ENCODE results near the gene TTLL9.
"Not testable (repeated sequence)": the region's sequence is repeated elsewhere in the genome, so short reads cannot be mapped to it uniquely, and the experiment has no call there.

The TTLL9 gene

DNA sequence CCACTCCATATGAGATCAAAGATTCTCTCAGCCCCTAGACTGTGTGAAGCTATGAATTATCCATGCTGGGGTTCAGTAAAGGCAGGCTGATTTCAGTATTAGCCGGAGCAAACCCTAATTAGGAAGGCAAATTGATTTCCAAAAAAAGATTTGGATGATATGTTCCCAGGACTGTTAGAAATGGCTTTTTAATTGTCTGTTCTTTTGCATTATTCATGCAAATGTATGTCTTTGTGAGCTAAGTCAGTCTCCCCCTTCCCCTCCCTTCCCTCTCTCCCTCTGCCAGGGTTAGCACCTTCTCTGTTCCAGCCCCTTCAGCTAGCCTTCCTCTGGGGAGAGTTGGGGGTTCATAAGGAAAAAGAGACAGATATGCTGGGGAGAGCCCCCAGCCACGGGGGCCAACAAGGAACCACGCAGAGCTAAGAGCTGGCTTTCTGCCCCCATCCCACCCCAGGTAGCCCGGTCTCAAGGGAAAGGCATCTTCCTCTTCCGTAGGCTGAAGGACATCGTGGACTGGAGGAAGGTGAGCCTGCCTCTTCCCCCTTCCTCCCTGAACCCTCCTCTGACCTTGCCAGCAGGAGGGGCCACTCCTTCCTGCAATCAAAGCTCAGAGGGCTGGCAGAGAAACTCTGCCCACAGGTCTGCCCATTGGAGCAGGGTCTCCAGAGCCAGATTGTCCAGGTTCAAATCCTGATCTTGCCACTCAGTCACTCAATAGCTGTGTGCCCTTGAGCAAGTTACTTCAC is 49.1 kb downstream of the TTLL9 start:
- Histone ChIP-seq H3K9me3 (ENCODE audit: control insufficient read depth, low read length) (no peaks in the 10 kb centered on the region), H3K4me1 (ENCODE audit: control insufficient read depth, insufficient read depth, low read length) (peaks cover 3% of the 10 kb centered on the region), H3K36me3 (ENCODE audit: control insufficient read depth, insufficient read depth, low read length) (no peaks in the 10 kb centered on the region), H3K27ac (ENCODE audit: insufficient read depth, low read depth, low read length, poor library complexity, severe bottlenecking) (no peak overlapping the region), H3K4me3 (ENCODE audit: insufficient read depth, low read depth, low read length) (no peak overlapping the region), H3K27me3 (ENCODE audit: control insufficient read depth, insufficient read depth, low read length, poor library complexity, severe bottlenecking) (no peaks in the 10 kb centered on the region)
- WGBS, 2 experiments, result 44 to 53% methylated on average over 6 of the region's 6 CpGs

DNA sequence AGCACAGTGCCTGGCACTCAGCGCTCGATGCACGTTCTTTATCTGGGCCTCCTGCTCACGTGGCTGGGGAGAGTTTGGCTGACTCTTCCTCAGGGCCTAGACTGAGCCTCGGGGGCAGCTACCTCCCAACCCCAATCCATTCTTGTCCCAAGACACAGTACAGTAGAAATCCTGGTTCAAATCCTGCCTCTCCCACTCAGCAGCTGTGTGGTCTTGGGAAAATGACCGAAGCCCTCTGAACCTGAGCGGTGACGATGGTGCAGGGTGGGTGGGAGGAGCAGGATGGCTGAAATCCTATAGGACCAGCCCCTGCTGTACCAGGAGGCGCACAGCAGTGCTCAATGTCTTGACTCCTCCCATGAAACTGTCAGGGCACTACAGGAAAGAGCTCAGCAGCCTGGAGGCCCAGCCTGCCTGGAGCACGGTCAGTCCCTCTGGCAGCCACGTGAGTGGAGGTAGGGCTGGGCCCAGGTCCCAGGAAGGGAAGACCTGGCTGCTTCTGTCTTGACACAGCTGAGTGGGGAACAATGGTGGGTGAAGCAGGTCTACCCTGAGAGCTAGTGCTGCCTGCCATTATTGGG is 49.9 kb downstream of the TTLL9 start:
- no peaks in the 10 kb centered on the region for H3K27me3 ChIP-seq (ENCODE audit: control insufficient read depth, insufficient read depth, low read length, poor library complexity, severe bottlenecking)
- 76 to 77% methylated on average over 11 of the region's 11 CpGs for WGBS, 2 experiments
- H3K4me3 ChIP-seq (ENCODE audit: insufficient read depth, low read depth, low read length), result no peak overlapping the region
- no peaks in the 10 kb centered on the region for H3K9me3 ChIP-seq (ENCODE audit: control insufficient read depth, low read length)
- H3K4me1 ChIP-seq (ENCODE audit: control insufficient read depth, insufficient read depth, low read length), result no peaks in the 10 kb centered on the region
- no peak overlapping the region for H3K27ac ChIP-seq (ENCODE audit: insufficient read depth, low read depth, low read length, poor library complexity, severe bottlenecking)
- H3K36me3 ChIP-seq (ENCODE audit: control insufficient read depth, insufficient read depth, low read length), result no peaks in the 10 kb centered on the region

DNA sequence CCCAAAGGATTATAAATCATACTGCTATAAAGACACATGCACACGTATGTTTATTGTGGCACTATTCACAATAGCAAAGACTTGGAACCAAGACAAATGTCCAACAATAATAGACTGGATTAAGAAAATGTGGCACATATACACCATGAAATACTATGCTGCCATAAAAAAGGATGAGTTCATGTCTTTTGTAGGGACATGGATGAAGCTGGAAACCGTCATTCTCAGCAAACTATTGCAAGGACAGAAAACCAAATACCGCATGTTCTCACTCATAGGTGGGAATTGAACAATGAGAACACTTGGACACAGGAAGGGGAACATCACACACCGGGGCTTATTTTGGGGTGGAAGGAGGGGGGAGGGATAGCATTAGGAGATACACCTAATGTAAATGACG is 51.0 kb downstream of the TTLL9 start:
- not testable (repeated sequence) for H3K27ac ChIP-seq (ENCODE audit: insufficient read depth, low read depth, low read length, poor library complexity, severe bottlenecking); H3K9me3 ChIP-seq (ENCODE audit: control insufficient read depth, low read length); H3K4me3 ChIP-seq (ENCODE audit: insufficient read depth, low read depth, low read length); H3K4me1 ChIP-seq (ENCODE audit: control insufficient read depth, insufficient read depth, low read length); H3K27me3 ChIP-seq (ENCODE audit: control insufficient read depth, insufficient read depth, low read length, poor library complexity, severe bottlenecking); H3K36me3 ChIP-seq (ENCODE audit: control insufficient read depth, insufficient read depth, low read length)
- 83 to 95% methylated on average over 2 of the region's 5 CpGs for WGBS, 2 experiments

- Histone ChIP-seq H3K27me3 (ENCODE audit: control insufficient read depth, insufficient read depth, low read length, poor library complexity, severe bottlenecking) (no peaks in the 10 kb centered on the region), H3K4me3 (ENCODE audit: insufficient read depth, low read depth, low read length) (no peak overlapping the region), H3K4me1 (ENCODE audit: control insufficient read depth, insufficient read depth, low read length) (no peaks in the 10 kb centered on the region), H3K36me3 (ENCODE audit: control insufficient read depth, insufficient read depth, low read length) (no peaks in the 10 kb centered on the region), H3K9me3 (ENCODE audit: control insufficient read depth, low read length) (no peaks in the 10 kb centered on the region), H3K27ac (ENCODE audit: insufficient read depth, low read depth, low read length, poor library complexity, severe bottlenecking) (no peak overlapping the region)
- 90% methylated on average over 4 of the region's 4 CpGs for WGBS, 2 experiments
Observed at GRCh38 chr20:31922181-31922580, 51.7 kb downstream of the TTLL9 start.

GRCh38 chr20:31922588-31922987 is 52.2 kb downstream of the TTLL9 start:
- Histone ChIP-seq H3K4me3 (ENCODE audit: insufficient read depth, low read depth, low read length) (no peak overlapping the region), H3K36me3 (ENCODE audit: control insufficient read depth, insufficient read depth, low read length) (no peaks in the 10 kb centered on the region), H3K27ac (ENCODE audit: insufficient read depth, low read depth, low read length, poor library complexity, severe bottlenecking) (no peak overlapping the region), H3K9me3 (ENCODE audit: control insufficient read depth, low read length) (no peaks in the 10 kb centered on the region), H3K27me3 (ENCODE audit: control insufficient read depth, insufficient read depth, low read length, poor library complexity, severe bottlenecking) (no peaks in the 10 kb centered on the region), H3K4me1 (ENCODE audit: control insufficient read depth, insufficient read depth, low read length) (no peaks in the 10 kb centered on the region)
- WGBS, 2 experiments, result 90 to 95% methylated on average over 4 of the region's 4 CpGs

- Histone ChIP-seq H3K27ac (ENCODE audit: insufficient read depth, low read depth, low read length, poor library complexity, severe bottlenecking) (no peak overlapping the region), H3K36me3 (ENCODE audit: control insufficient read depth, insufficient read depth, low read length) (no peaks in the 10 kb centered on the region), H3K4me1 (ENCODE audit: control insufficient read depth, insufficient read depth, low read length) (no peaks in the 10 kb centered on the region), H3K27me3 (ENCODE audit: control insufficient read depth, insufficient read depth, low read length, poor library complexity, severe bottlenecking) (no peaks in the 10 kb centered on the region), H3K4me3 (ENCODE audit: insufficient read depth, low read depth, low read length) (no peak overlapping the region), H3K9me3 (ENCODE audit: control insufficient read depth, low read length) (no peaks in the 10 kb centered on the region)
- 70 to 73% methylated on average over 13 of the region's 13 CpGs for WGBS, 2 experiments
Observed at GRCh38 chr20:31923388-31924331, 53.2 kb downstream of the TTLL9 start.

DNA sequence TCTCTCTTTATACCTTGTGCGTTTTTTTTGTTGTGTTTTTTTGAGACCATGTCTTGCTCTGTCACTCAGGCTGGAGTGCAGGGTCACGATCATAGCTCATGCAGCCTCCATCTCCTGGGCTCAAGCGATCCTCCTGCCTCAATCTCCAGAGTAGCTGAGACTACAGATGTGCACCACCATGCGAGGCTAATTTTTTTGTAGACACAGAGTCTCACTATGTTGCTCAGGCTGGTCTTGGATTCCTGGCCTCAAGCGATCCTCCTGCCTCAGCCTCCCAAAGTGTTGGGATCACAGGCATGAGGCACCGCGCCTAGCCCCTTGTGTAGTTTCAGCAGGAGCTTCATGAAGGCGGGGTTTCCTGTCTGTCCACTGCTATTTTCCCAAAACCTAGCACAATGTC is 54.1 kb downstream of the TTLL9 start:
- H3K36me3 ChIP-seq (ENCODE audit: control insufficient read depth, insufficient read depth, low read length), result no peaks in the 10 kb centered on the region
- no peak overlapping the region for H3K27ac ChIP-seq (ENCODE audit: insufficient read depth, low read depth, low read length, poor library complexity, severe bottlenecking)
- 92% methylated on average over 8 of the region's 8 CpGs for WGBS, 2 experiments
- H3K9me3 ChIP-seq (ENCODE audit: control insufficient read depth, low read length), result no peaks in the 10 kb centered on the region
- no peak overlapping the region for H3K4me3 ChIP-seq (ENCODE audit: insufficient read depth, low read depth, low read length)
- H3K4me1 ChIP-seq (ENCODE audit: control insufficient read depth, insufficient read depth, low read length), result no peaks in the 10 kb centered on the region
- no peaks in the 10 kb centered on the region for H3K27me3 ChIP-seq (ENCODE audit: control insufficient read depth, insufficient read depth, low read length, poor library complexity, severe bottlenecking)

GRCh38 chr20:31925631-31926030 is 55.2 kb downstream of the TTLL9 start:
- H3K36me3 ChIP-seq (ENCODE audit: control insufficient read depth, insufficient read depth, low read length), result no peaks in the 10 kb centered on the region
- no peak overlapping the region for H3K4me3 ChIP-seq (ENCODE audit: insufficient read depth, low read depth, low read length)
- H3K27ac ChIP-seq (ENCODE audit: insufficient read depth, low read depth, low read length, poor library complexity, severe bottlenecking), result no peak overlapping the region
- H3K4me1 ChIP-seq (ENCODE audit: control insufficient read depth, insufficient read depth, low read length), result no peaks in the 10 kb centered on the region
- 70 to 73% methylated on average over 9 of the region's 9 CpGs for WGBS, 2 experiments
- H3K27me3 ChIP-seq (ENCODE audit: control insufficient read depth, insufficient read depth, low read length, poor library complexity, severe bottlenecking), result no peaks in the 10 kb centered on the region
- H3K9me3 ChIP-seq (ENCODE audit: control insufficient read depth, low read length), result no peaks in the 10 kb centered on the region

GRCh38 chr20:31926493-31926892 is 56.1 kb downstream of the TTLL9 start:
- no peak overlapping the region for H3K27ac ChIP-seq (ENCODE audit: insufficient read depth, low read depth, low read length, poor library complexity, severe bottlenecking)
- H3K27me3 ChIP-seq (ENCODE audit: control insufficient read depth, insufficient read depth, low read length, poor library complexity, severe bottlenecking), result no peaks in the 10 kb centered on the region
- H3K36me3 ChIP-seq (ENCODE audit: control insufficient read depth, insufficient read depth, low read length), result no peaks in the 10 kb centered on the region
- no peaks in the 10 kb centered on the region for H3K9me3 ChIP-seq (ENCODE audit: control insufficient read depth, low read length)
- no peaks in the 10 kb centered on the region for H3K4me1 ChIP-seq (ENCODE audit: control insufficient read depth, insufficient read depth, low read length)
- no peak overlapping the region for H3K4me3 ChIP-seq (ENCODE audit: insufficient read depth, low read depth, low read length)
- 93 to 98% methylated on average over 2 of the region's 2 CpGs for WGBS, 2 experiments

DNA sequence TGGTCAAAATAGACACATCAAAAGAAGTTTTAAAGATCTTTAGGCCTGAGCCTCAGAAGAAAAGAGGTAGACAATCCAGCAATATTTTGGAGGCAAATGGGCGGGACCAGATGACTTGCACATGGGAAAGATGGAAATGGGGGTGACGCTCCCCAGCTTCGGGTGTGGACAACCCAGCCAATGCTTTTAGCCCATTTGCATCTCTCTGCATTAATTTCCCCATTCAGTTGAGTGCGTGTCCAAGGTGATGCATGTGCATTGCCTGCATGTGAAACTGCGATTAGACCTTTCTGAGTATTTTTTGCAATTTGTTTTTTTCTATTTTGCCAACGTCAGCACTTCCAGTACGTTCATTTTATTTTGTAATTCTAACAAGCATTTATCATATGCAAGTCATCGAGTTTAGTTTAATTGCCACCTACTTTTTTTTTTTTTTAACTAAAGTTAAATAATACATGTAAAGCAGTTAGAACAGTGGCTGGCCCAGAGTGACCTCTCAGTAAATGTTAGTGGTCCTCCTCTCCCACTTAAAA is 57.3 kb downstream of the TTLL9 start:
- Histone ChIP-seq H3K27ac (ENCODE audit: insufficient read depth, low read depth, low read length, poor library complexity, severe bottlenecking) (no peak overlapping the region), H3K4me1 (ENCODE audit: control insufficient read depth, insufficient read depth, low read length) (no peaks in the 10 kb centered on the region), H3K27me3 (ENCODE audit: control insufficient read depth, insufficient read depth, low read length, poor library complexity, severe bottlenecking) (no peaks in the 10 kb centered on the region), H3K36me3 (ENCODE audit: control insufficient read depth, insufficient read depth, low read length) (no peaks in the 10 kb centered on the region), H3K9me3 (ENCODE audit: control insufficient read depth, low read length) (no peaks in the 10 kb centered on the region), H3K4me3 (ENCODE audit: insufficient read depth, low read depth, low read length) (no peak overlapping the region)
- 93 to 95% methylated on average over 8 of the region's 8 CpGs for WGBS, 2 experiments
